ENCODE data around the gene COX7A2L. TPM values are rescaled to one million over a fixed set of nuclear protein-coding genes. Genes with fewer than 3 reads are reported as not detected.

COX7A2L gene
- total and polyA plus RNA-seq, 9 of the 15 experiments (the other 6 are each of a cell fraction or from before 2014, with no cell fraction given): 118 to 481 (median 163) TPM

DNA sequence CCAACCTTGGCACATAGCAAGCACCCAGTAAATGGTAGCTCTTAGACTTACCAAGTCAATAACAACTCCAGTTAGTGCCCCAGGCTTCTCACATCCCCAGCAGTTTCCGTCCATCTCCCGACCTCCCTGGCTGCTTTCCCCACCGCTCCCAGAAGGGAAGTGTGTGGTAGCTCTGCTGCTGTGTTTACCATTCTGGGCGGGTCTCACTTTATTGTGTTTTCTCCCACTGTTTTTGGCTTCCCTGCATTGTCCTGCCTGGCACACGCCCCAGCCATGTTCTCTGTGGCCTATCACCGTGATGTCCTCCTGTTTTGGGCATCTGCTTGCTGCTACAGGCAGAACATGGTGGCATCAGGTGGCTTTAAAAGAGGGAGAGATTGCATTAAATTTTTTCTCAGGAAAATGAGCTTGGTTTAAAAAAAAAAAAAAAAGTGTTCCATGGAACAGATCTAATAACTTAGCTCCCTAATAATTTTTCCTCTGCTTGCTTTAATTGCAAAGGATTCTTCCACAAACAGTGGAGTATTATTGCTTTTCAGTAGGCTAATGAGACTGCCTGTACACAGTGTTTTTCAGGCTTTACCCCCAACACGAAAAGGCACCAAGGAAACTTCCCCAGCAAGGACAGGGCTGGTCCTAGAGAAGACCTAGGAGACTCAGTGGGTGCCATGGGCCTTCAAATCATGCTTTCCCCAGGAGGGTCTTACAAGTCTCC lies 8.0 kb upstream of the COX7A2L start:
- WGBS (ENCODE audit: insufficient coverage, low coverage, missing lambda C conversion rate): 8% methylated on average over 7 of the region's 7 CpGs
- Histone ChIP-seq H3K4me1 (replicated peaks in 1 of 2; ENCODE audit: control insufficient read depth in 2 of 2, insufficient read depth in 2 of 2, low read length in 2 of 2) (peaks cover 0 to 2% of the 10 kb centered on the region in 2 experiments; a peak in 1 of 5 replicates), H2AFZ (ENCODE audit: low read depth, low read length) (no peak overlapping the region), H3K4me3 (no peak overlapping the region), H3K9ac (ENCODE audit: insufficient read depth in 1 of 2, low read depth in 2 of 2, low read length in 2 of 2) (no peak overlapping the region; a peak in 1 of 4 replicates), H4K20me1 (replicated peaks; ENCODE audit: control insufficient read depth, insufficient read depth, low read length) (no peaks in the 10 kb centered on the region), H3K4me2 (ENCODE audit: insufficient read depth, low read length) (no peak overlapping the region), H3K79me2 (ENCODE audit: control insufficient read depth, insufficient read depth, low read length) (no peaks in the 10 kb centered on the region), H3K9me3 (replicated peaks; ENCODE audit: control insufficient read depth, insufficient read depth, low read depth, low read length) (no peaks in the 10 kb centered on the region), H3K36me3 (ENCODE audit: control insufficient read depth, insufficient read depth, low read length) (no peaks in the 10 kb centered on the region), H3K9me1 (ENCODE audit: control insufficient read depth, insufficient read depth, low read length) (no peaks in the 10 kb centered on the region), H3K27me3 (ENCODE audit: control insufficient read depth in 2 of 2, insufficient read depth in 2 of 2, low read length in 2 of 2) (peaks cover 7 to 21% of the 10 kb centered on the region in 2 experiments), H3K27ac (ENCODE audit: extremely low read depth, low read depth, low read length) (no peak overlapping the region)
- intact Hi-C loops (cut with micrococcal nuclease): no loop called here
- CTCF ChIA-PET (ENCODE audit: low intra/inter-chr PET ratio): no interaction called here
- ATAC-seq (no peak), FAIRE-seq (no peak), DNase-seq (ENCODE audit: extremely low read depth in 1 of 4, low spot score in 3 of 4) (no peak)
- POLR2A ChIA-PET: no interaction called here
- in situ Hi-C loops (cut with MboI): no loop called here
- BruUV-seq (replicated peaks): no TSS peak
- TF ChIP-seq, protein P1, sequence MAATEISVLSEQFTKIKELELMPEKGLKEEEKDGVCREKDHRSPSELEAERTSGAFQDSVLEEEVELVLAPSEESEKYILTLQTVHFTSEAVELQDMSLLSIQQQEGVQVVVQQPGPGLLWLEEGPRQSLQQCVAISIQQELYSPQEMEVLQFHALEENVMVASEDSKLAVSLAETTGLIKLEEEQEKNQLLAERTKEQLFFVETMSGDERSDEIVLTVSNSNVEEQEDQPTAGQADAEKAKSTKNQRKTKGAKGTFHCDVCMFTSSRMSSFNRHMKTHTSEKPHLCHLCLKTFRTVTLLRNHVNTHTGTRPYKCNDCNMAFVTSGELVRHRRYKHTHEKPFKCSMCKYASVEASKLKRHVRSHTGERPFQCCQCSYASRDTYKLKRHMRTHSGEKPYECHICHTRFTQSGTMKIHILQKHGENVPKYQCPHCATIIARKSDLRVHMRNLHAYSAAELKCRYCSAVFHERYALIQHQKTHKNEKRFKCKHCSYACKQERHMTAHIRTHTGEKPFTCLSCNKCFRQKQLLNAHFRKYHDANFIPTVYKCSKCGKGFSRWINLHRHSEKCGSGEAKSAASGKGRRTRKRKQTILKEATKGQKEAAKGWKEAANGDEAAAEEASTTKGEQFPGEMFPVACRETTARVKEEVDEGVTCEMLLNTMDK (IDR thresholded peaks at IDR 0.05; ENCODE audit: borderline replicate concordance, insufficient read depth, low read depth, low read length, poor library complexity, severe bottlenecking): no peak
- TF ChIP-seq TSC22D4 (tag; IDR thresholded peaks at IDR 0.05): no peak
- TF ChIP-seq SNIP1 (IDR thresholded peaks at IDR 0.05; ENCODE audit: low read depth): no peak
- no peak for TF ChIP-seq ZNF408 (CRISPR knock-in tag; IDR thresholded peaks at IDR 0.05; ENCODE audit: low read depth)
- TF ChIP-seq SIRT6 (IDR thresholded peaks at IDR 0.05; ENCODE audit: low read depth, low read length): no peak
- no peak for TF ChIP-seq SRSF9 (IDR thresholded peaks at IDR 0.05; ENCODE audit: borderline replicate concordance, low read depth, low read length)
- TF ChIP-seq EP300 (IDR thresholded peaks at IDR 0.05; ENCODE audit: low read length): no peak
- TF ChIP-seq, protein P2, sequence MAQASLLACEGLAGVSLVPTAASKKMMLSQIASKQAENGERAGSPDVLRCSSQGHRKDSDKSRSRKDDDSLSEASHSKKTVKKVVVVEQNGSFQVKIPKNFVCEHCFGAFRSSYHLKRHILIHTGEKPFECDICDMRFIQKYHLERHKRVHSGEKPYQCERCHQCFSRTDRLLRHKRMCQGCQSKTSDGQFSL (CRISPR knock-in tag; IDR thresholded peaks at IDR 0.05): no peak
- TF ChIP-seq, protein P2 (tag; IDR thresholded peaks at IDR 0.05): no peak
- no peak for TF ChIP-seq PHB2 (IDR thresholded peaks at IDR 0.05; ENCODE audit: low read depth)
- TF ChIP-seq MTA1 (IDR thresholded peaks at IDR 0.05; ENCODE audit: borderline replicate concordance): no peak
- no peak for TF ChIP-seq THRB (CRISPR knock-in tag; conservative IDR thresholded peaks at IDR 0.05)
- no peak for TF ChIP-seq NRF1 (conservative IDR thresholded peaks at IDR 0.05 in 1 of 2, IDR thresholded peaks at IDR 0.05 in 1 of 2)
- no peak for TF ChIP-seq SMARCB1 (IDR thresholded peaks at IDR 0.05; ENCODE audit: insufficient read length, low read depth)
- TF ChIP-seq, protein P3, sequence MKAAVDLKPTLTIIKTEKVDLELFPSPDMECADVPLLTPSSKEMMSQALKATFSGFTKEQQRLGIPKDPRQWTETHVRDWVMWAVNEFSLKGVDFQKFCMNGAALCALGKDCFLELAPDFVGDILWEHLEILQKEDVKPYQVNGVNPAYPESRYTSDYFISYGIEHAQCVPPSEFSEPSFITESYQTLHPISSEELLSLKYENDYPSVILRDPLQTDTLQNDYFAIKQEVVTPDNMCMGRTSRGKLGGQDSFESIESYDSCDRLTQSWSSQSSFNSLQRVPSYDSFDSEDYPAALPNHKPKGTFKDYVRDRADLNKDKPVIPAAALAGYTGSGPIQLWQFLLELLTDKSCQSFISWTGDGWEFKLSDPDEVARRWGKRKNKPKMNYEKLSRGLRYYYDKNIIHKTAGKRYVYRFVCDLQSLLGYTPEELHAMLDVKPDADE (conservative IDR thresholded peaks at IDR 0.05; ENCODE audit: control insufficient read depth, low read depth, low read length): no peak
- TF ChIP-seq CSDE1 (IDR thresholded peaks at IDR 0.05): no peak
- TF ChIP-seq ZNF76 (CRISPR knock-in tag; IDR thresholded peaks at IDR 0.05; ENCODE audit: borderline replicate concordance): no peak
